Colonic mucosa (tissue), 4 donors: Measurements from ENCODE around the gene PNMA1. TPM values are rescaled to one million over a fixed set of nuclear protein-coding genes. Genes with fewer than 3 reads are reported as not detected.

Source experiments
- DNase-seq: peaks from one replicate; pipeline ENCODE4 v3.0.0-alpha.2; 2020
- H3K27ac ChIP-seq: fragments of 200-600 bp; one replicate; pipeline ENCODE4 v1.8.0; 2021
- H3K27me3 ChIP-seq: fragments of 200-600 bp; one replicate; pipeline ENCODE4 v1.8.0; 2021
- H3K36me3 ChIP-seq: fragments of 200-600 bp; one replicate; pipeline ENCODE4 v1.8.0; 2021
- H3K4me1 ChIP-seq: fragments of 200-600 bp; one replicate; pipeline ENCODE4 v1.8.0; 2021; ENCODE audit warnings: mild to moderate bottlenecking
- H3K4me3 ChIP-seq: fragments of 200-600 bp; one replicate; pipeline ENCODE4 v1.8.0; 2021
- H3K9ac ChIP-seq, 2 donors: one replicate each; pipeline ENCODE4 v1.7.0; 2013; ENCODE audit warnings: control low read depth in 2 of 2, low read depth in 2 of 2, low read length in 2 of 2
- H3K9me3 ChIP-seq: fragments of 200-600 bp; one replicate; pipeline ENCODE4 v1.8.0; 2021
- intact Hi-C: fragments of 100-400 bp; cut with DNase I; formaldehyde crosslinking; loops from one replicate; pipeline ENCODE4 v1.14.1; 2022
- total RNA-seq, 2 donors: library from RNA; stranded (reverse); fragmentation: NEBNext Ultra II Directional in 1 of 2; extraction: Animal tissue kit (Norgen Biotek cat#: 25700) in 1 of 2; gene quantifications; one replicate each; pipeline ENCODE4 v1.2.1, GENCODE V29; 2021
- TF ChIP-seq, protein P1 (sequence below): fragments of 200-600 bp; IDR thresholded peaks from one replicate; pipeline ENCODE4 v1.8.0; 2022; ENCODE audit warnings: antibody characterized with exemption, mild to moderate bottlenecking
- donor health status: healthy.
- donor health status: DM: no; HTN: no; CAD: no.
- donor health status: DM: no; HTN: no; CAD: no.

PNMA1 gene
- total RNA-seq, 2 donors from 2014 or later: 13.4 to 28.3 TPM

DNA sequence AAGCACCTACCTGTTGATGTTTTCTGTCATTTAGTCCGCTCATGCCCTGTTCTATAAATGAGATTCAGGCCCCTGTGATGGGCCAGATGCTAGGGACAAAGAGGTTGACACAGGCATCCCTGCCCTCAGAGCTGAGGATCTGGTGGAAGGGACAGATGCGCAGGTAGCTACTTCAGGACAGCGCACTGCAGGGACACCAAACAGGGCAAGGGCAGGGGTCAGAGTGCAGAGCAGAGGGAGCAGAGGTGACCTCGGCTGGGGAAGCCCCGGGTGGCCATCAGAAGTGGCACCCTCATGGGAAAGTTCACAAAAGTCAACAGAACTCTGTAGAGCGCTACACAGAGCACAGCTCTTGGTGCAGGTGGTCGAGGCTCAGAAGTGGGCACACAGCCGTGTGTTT, 5.6 kb upstream of the PNMA1 start:
- Histone ChIP-seq H3K36me3 (peaks cover 19% of the 10 kb centered on the region), H3K27ac (no peak overlapping the region), H3K4me3 (no peak overlapping the region), H3K27me3 (no peaks in the 10 kb centered on the region), H3K9me3 (no peaks in the 10 kb centered on the region), H3K4me1 (peaks cover under 1% of the 10 kb centered on the region), H3K9ac (no peak overlapping the region)
- intact Hi-C loops: loop anchor here (10.0 kb wide), 1 partner anchor 75 kb away; the partner anchor contains the start of gene DNAL1
- TF ChIP-seq, protein P1, sequence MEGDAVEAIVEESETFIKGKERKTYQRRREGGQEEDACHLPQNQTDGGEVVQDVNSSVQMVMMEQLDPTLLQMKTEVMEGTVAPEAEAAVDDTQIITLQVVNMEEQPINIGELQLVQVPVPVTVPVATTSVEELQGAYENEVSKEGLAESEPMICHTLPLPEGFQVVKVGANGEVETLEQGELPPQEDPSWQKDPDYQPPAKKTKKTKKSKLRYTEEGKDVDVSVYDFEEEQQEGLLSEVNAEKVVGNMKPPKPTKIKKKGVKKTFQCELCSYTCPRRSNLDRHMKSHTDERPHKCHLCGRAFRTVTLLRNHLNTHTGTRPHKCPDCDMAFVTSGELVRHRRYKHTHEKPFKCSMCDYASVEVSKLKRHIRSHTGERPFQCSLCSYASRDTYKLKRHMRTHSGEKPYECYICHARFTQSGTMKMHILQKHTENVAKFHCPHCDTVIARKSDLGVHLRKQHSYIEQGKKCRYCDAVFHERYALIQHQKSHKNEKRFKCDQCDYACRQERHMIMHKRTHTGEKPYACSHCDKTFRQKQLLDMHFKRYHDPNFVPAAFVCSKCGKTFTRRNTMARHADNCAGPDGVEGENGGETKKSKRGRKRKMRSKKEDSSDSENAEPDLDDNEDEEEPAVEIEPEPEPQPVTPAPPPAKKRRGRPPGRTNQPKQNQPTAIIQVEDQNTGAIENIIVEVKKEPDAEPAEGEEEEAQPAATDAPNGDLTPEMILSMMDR: no peak
- no peak for DNase-seq

DNA sequence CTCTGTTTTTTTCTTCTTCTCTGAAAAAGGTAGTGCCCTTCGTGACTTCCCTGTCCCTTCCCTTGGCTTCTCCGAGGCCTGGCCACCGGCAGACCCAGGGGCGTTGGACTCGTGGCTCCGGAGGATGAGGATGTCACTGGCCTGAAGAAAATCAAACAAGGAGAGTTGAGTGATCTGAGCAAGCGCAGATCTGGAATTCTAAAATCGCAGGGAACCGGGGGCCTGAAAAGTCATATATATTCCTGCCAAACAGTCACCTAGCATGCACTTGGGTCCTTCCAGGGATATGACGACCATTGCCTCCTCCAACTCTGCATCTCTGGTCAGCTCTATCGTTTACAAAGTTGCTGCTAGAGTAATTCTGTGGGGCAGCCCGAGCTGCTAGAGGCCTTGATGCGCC, 5.2 kb upstream of the PNMA1 start:
- H3K27ac ChIP-seq: no peak overlapping the region
- intact Hi-C loops: loop anchor here (10.0 kb wide), 1 partner anchor 75 kb away; the partner anchor contains the start of gene DNAL1
- H3K9ac ChIP-seq: no peak overlapping the region
- no peaks in the 10 kb centered on the region for H3K4me1 ChIP-seq
- no peaks in the 10 kb centered on the region for H3K9me3 ChIP-seq
- H3K27me3 ChIP-seq: no peaks in the 10 kb centered on the region
- TF ChIP-seq, protein P1: no peak
- no peak for DNase-seq
- peaks cover 18% of the 10 kb centered on the region for H3K36me3 ChIP-seq
- no peak overlapping the region for H3K4me3 ChIP-seq

DNA sequence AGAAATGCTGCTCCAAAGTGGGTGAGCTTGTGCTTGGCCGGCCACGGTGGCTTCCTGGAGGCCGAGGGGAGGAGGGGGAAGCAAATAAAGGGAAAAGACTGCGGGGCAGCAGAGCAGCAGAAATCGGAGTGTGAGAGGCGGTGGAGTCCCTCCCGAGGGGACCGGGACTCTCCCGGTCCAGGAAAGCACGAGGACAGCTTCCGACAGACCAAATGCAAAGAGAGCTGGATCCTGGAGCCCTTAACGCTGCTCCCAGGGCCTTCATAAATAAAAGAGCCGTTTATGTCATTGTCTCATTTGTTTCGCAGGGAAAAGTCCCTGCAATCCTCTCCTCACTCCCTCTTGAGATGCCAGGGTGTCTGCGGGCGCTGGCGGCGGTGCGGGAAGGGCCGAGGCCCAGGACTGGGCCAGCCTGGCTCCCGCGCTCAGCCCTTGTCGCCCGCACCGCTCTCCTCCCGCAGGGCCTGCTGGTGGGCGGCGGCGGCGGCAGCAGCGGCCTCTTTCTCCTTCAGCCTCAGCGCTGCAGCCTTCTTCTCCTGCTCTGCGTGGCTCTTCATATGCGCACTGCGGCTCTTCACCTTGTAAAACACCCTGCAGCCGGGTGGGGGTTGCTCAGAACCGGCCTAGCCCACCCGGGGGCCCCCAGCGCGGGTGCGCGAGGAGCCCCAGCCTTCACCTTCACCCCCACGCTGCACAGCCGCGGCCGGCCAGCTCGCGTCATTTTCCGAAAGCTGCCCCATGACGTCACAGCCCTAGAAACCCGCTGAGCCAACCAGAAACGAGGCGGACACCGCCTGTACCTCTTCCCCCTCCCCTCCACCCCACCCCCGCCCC, 4.5 kb upstream of the PNMA1 start:
- TF ChIP-seq, protein P1: no peak
- peaks cover 18% of the 10 kb centered on the region for H3K36me3 ChIP-seq
- no peaks in the 10 kb centered on the region for H3K4me1 ChIP-seq
- H3K4me3 ChIP-seq: no peak overlapping the region
- H3K27ac ChIP-seq: peak overlapping the region; percentile 25
- intact Hi-C loops: loop anchor here (10.0 kb wide), 1 partner anchor 74 kb away; the partner anchor contains the start of gene DNAL1
- no peak for DNase-seq
- peak overlapping the region in 1 of 2 donors; percentile 12 for H3K9ac ChIP-seq
- no peaks in the 10 kb centered on the region for H3K9me3 ChIP-seq
- H3K27me3 ChIP-seq: no peaks in the 10 kb centered on the region

GRCh38 chr14:73717711-73718417, 3.7 kb upstream of the PNMA1 start:
- peak; percentile 29 for DNase-seq
- H3K9me3 ChIP-seq: no peaks in the 10 kb centered on the region
- H3K27me3 ChIP-seq: no peaks in the 10 kb centered on the region
- no peaks in the 10 kb centered on the region for H3K4me1 ChIP-seq
- peaks cover 18% of the 10 kb centered on the region for H3K36me3 ChIP-seq
- peak overlapping the region; percentile 25 for H3K27ac ChIP-seq
- TF ChIP-seq, protein P1: no peak
- H3K4me3 ChIP-seq: no peak overlapping the region
- H3K9ac ChIP-seq: peak overlapping the region; percentile 26 to 28
- intact Hi-C loops: loop anchor here (10.0 kb wide), 1 partner anchor 73 kb away; the partner anchor contains the start of gene DNAL1

DNA sequence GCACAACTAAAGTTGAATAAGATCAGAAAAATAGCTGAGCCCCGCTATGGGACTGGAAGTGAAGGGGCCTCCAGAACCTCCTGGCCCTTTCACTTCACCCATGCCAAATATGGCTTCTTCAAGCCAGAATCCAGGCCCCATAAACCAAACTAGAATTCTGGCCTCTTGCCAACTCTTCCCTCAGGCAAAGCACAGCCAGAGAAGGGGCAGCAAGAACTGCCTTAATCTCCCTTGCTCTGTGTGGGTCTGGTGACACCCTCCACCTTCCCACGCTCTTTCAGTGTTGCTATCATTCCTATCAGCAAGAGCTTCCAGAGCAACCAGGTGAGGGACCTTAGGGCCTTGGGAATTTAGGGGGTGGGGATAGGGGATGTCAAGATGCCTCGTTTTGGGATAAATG, 3.1 kb upstream of the PNMA1 start:
- no peak for DNase-seq
- no peaks in the 10 kb centered on the region for H3K9me3 ChIP-seq
- H3K9ac ChIP-seq: peak overlapping the region; percentile 26 to 28
- TF ChIP-seq, protein P1: no peak
- intact Hi-C loops: loop anchor here (10.0 kb wide), 1 partner anchor 72 kb away; the partner anchor contains the start of gene DNAL1
- peaks cover 12% of the 10 kb centered on the region for H3K36me3 ChIP-seq
- no peak overlapping the region for H3K4me3 ChIP-seq
- H3K27me3 ChIP-seq: no peaks in the 10 kb centered on the region
- no peaks in the 10 kb centered on the region for H3K4me1 ChIP-seq
- peak overlapping the region; percentile 9 for H3K27ac ChIP-seq
